Keratinocyte (primary cell): Measurements from ENCODE around the gene CFAP73. TPM values are rescaled to one million over a fixed set of nuclear protein-coding genes. Genes with fewer than 3 reads are reported as not detected.
"Not testable (repeated sequence)": the region's sequence is repeated elsewhere in the genome, so short reads cannot be mapped to it uniquely, and the experiment has no call there.

ENCODE experiments used
- DNase-seq: peaks from one replicate; pipeline ENCODE4 v3.0.0-alpha.2; 2011; ENCODE audit warnings: low read depth, missing footprints, low spot score
- FAIRE-seq: peaks from 2 replicates; lab custom pipeline; 2011; peaks lifted over from hg19 to GRCh38; lab: Jason Lieb, UNC
- H2AFZ ChIP-seq: 2 replicates; pipeline ENCODE4 v1.6.0; 2012; ENCODE audit warnings: low read length, control low read depth, inconsistent platforms; ENCODE audit not compliant: control insufficient read depth
- H3K27ac ChIP-seq: 2 replicates; pipeline ENCODE4 v1.5.1; 2011; ENCODE audit warnings: low read length; ENCODE audit not compliant: control insufficient read depth, insufficient read depth
- H3K27me3 ChIP-seq: 3 replicates; pipeline ENCODE4 v1.6.0; 2011; ENCODE audit warnings: low read length; ENCODE audit not compliant: control insufficient read depth, insufficient read depth; ENCODE audit errors: extremely low read depth
- H3K36me3 ChIP-seq, 2 experiments: 2 replicates in 1 of 2; 3 replicates in 1 of 2; pipeline ENCODE4 v1.5.1; 2011; ENCODE audit warnings: low read length in 2 of 2, mild to moderate bottlenecking in 1 of 2; ENCODE audit not compliant: control insufficient read depth in 2 of 2, insufficient read depth in 2 of 2; ENCODE audit errors: extremely low read depth in 1 of 2
- H3K4me1 ChIP-seq: 3 replicates; pipeline ENCODE4 v1.5.1; 2011; ENCODE audit warnings: low read length; ENCODE audit not compliant: control insufficient read depth, insufficient read depth; ENCODE audit errors: extremely low read depth
- H3K4me2 ChIP-seq: 3 replicates; pipeline ENCODE4 v1.6.0; 2011; ENCODE audit warnings: low read depth, low read length; ENCODE audit not compliant: control insufficient read depth, insufficient read depth; ENCODE audit errors: extremely low read depth
- H3K4me3 ChIP-seq, 3 experiments: fragments of 200-600 bp in 1 of 3; sonication (generic) in 1 of 3; 2 replicates in 2 of 3; 3 replicates in 1 of 3; pipeline ENCODE4 v1.5.1; 2011 to 2016; ENCODE audit warnings: low read length in 3 of 3, mild to moderate bottlenecking in 3 of 3, control low read depth in 2 of 3, inconsistent platforms in 1 of 3, low read depth in 1 of 3, mixed read lengths in 1 of 3, mixed run types in 1 of 3, moderate library complexity in 1 of 3; ENCODE audit not compliant: control insufficient read depth in 2 of 3, insufficient read depth in 2 of 3; ENCODE audit errors: extremely low read depth in 1 of 3
- H3K79me2 ChIP-seq: 2 replicates; pipeline ENCODE4 v1.6.0; 2012; ENCODE audit warnings: low read length; ENCODE audit not compliant: control insufficient read depth, insufficient read depth
- H3K9ac ChIP-seq: 3 replicates; pipeline ENCODE4 v1.6.0; 2011; ENCODE audit warnings: low read length; ENCODE audit not compliant: control insufficient read depth, insufficient read depth; ENCODE audit errors: extremely low read depth
- H3K9me1 ChIP-seq: 3 replicates; pipeline ENCODE4 v1.6.0; 2011; ENCODE audit warnings: low read length; ENCODE audit not compliant: control insufficient read depth, insufficient read depth; ENCODE audit errors: extremely low read depth
- H3K9me3 ChIP-seq: 2 replicates; pipeline ENCODE4 v1.5.1; 2012; ENCODE audit warnings: low read depth, low read length; ENCODE audit not compliant: control insufficient read depth
- H4K20me1 ChIP-seq: 3 replicates; pipeline ENCODE4 v1.6.0; 2011; ENCODE audit warnings: low read length; ENCODE audit not compliant: control insufficient read depth, insufficient read depth; ENCODE audit errors: extremely low read depth
- CTCF ChIP-seq, 3 experiments: IDR thresholded peaks in 1 of 3; conservative IDR thresholded peaks in 1 of 3; optimal IDR thresholded peaks in 1 of 3; 2 replicates in 2 of 3; 3 replicates in 1 of 3; pipeline versions ENCODE3 to v1.5.1; 2011; ENCODE audit warnings: low read length in 3 of 3, mild to moderate bottlenecking in 3 of 3, moderate library complexity in 2 of 3, control low read depth in 1 of 3, inconsistent platforms in 1 of 3; ENCODE audit not compliant: insufficient read depth in 2 of 3; ENCODE audit errors: extremely low read depth in 1 of 3
- EZH2 ChIP-seq: IDR thresholded peaks from one replicate; pipeline ENCODE4 v1.6.1; 2012; ENCODE audit warnings: inconsistent platforms, mild to moderate bottlenecking, low read length, moderate library complexity
- dilution Hi-C: fragments of 300-500 bp; cut with MboI; formaldehyde crosslinking; loops from one replicate; pipeline ENCODE4 v1.7.0; 2020; ENCODE audit warnings: low sequenced_read_pairs; ENCODE audit not compliant: extremely low pct_ligation_motif_present
- polyA plus RNA-seq, 5 experiments: library from polyadenylated mRNA; depleted of rRNA in 3 of 5; stranded (reverse) in 3 of 5; stranded (forward) in 1 of 5; unstranded in 1 of 5; fragments of >200 nt; gene quantifications; 1 replicate in 1 of 5; 2 replicates in 3 of 5; 3 replicates in 1 of 5; pipeline versions ENCODE4 v1.2.1 to v1.2.3, GENCODE V29; 2011 to 2012; ENCODE audit warnings: missing spikeins in 2 of 5, low read depth in 1 of 5, low replicate concordance in 1 of 5

The CFAP73 gene
- polyA plus RNA-seq, 1 donor (not counting 4 experiments of a cell fraction or from before 2014, with no cell fraction given): not detected

GRCh38 chr12:113116875-113117274 is 32.6 kb upstream of the CFAP73 start:
- FAIRE-seq (no peak), DNase-seq (no peak)
- H3K4me2 ChIP-seq: no peak overlapping the region
- dilution Hi-C loops: no loop called here
- no peaks in the 10 kb centered on the region for H3K9me3 ChIP-seq
- H3K9me1 ChIP-seq: no peaks in the 10 kb centered on the region
- peaks cover 9% of the 10 kb centered on the region for H3K27me3 ChIP-seq
- TF ChIP-seq EZH2 (no peak), CTCF (optimal IDR thresholded peaks at IDR 0.05 in 1 of 3, IDR thresholded peaks at IDR 0.05 in 1 of 3, conservative IDR thresholded peaks at IDR 0.05 in 1 of 3; ENCODE audit: extremely low read depth in 1 of 3, insufficient read depth in 2 of 3, low read length in 3 of 3) (no peak)
- no peak overlapping the region for H3K9ac ChIP-seq
- H3K4me3 ChIP-seq: no peak overlapping the region
- H3K4me1 ChIP-seq: no peaks in the 10 kb centered on the region
- H3K36me3 ChIP-seq: no peaks in the 10 kb centered on the region
- H4K20me1 ChIP-seq: no peaks in the 10 kb centered on the region
- no peak overlapping the region for H3K27ac ChIP-seq
- H2AFZ ChIP-seq: no peak overlapping the region
- no peaks in the 10 kb centered on the region for H3K79me2 ChIP-seq

- H2AFZ ChIP-seq, H3K36me3 ChIP-seq, H3K79me2 ChIP-seq, FAIRE-seq, H3K27ac ChIP-seq, DNase-seq, H3K4me2 ChIP-seq, H3K4me3 ChIP-seq, H3K9me3 ChIP-seq, H3K9me1 ChIP-seq, H3K27me3 ChIP-seq, H3K9ac ChIP-seq, H4K20me1 ChIP-seq, dilution Hi-C loops, H3K4me1 ChIP-seq: not testable (repeated sequence)
These were observed 31.8 kb upstream of the CFAP73 start for GRCh38 chr12:113117684-113118083.

DNA sequence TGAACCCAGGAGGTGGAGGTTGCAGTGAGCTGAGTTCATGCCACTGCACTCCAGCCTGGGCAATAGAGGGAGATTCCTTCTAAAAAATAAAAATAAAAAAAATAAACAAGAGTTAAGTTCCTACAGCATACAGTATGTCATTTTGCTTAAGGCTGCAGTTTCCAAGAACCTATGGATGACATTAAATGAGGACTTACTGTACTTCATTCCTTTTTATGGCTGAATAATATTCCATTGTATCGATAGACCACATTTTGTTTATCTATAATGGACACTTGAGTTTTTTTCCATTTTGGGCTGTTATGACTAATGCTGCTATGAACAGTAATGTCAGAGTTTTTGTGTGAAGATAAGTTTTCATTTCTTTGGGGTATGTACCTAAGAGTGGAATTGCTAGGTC is 31.4 kb upstream of the CFAP73 start:
- H2AFZ ChIP-seq: no peak overlapping the region
- no peaks in the 10 kb centered on the region for H3K4me1 ChIP-seq
- no peaks in the 10 kb centered on the region for H3K9me1 ChIP-seq
- H3K27ac ChIP-seq: no peak overlapping the region
- dilution Hi-C loops: no loop called here
- no peaks in the 10 kb centered on the region for H3K36me3 ChIP-seq
- DNase-seq: no peak
- no peaks in the 10 kb centered on the region for H3K79me2 ChIP-seq
- no peaks in the 10 kb centered on the region for H4K20me1 ChIP-seq
- H3K4me2 ChIP-seq: no peak overlapping the region
- H3K27me3 ChIP-seq: peaks cover 1% of the 10 kb centered on the region
- no peak for TF ChIP-seq EZH2
- no peak for TF ChIP-seq CTCF (optimal IDR thresholded peaks at IDR 0.05 in 1 of 3, IDR thresholded peaks at IDR 0.05 in 1 of 3, conservative IDR thresholded peaks at IDR 0.05 in 1 of 3; ENCODE audit: extremely low read depth in 1 of 3, insufficient read depth in 2 of 3, low read length in 3 of 3)
- no peak overlapping the region for H3K9ac ChIP-seq
- H3K9me3 ChIP-seq: no peaks in the 10 kb centered on the region
- no peak for FAIRE-seq
- no peak overlapping the region for H3K4me3 ChIP-seq
